Thoracic aorta (tissue), 2 donors: ENCODE data around the gene TRABD2A. TPM values are rescaled to one million over a fixed set of nuclear protein-coding genes. Genes with fewer than 3 reads are reported as not detected.

Source experiments
- ATAC-seq: fragments of 150-250 bp; one replicate; pipeline ENCODE4 v1.8.0; 2017; ENCODE audit warnings: low read depth; ENCODE audit not compliant: insufficient number of reproducible peaks, low FRiP score
- DNase-seq: peaks from one replicate; pipeline ENCODE4 v3.0.0-alpha.2; 2020; ENCODE audit warnings: low spot score
- H3K27ac ChIP-seq, 2 donors: fragments of 200-600 bp; sonication (generic); 1 replicate in 1 of 2; 2 replicates in 1 of 2; pipeline ENCODE4 v1.5.1; 2016; ENCODE audit warnings: mild to moderate bottlenecking in 2 of 2, moderate library complexity in 2 of 2
- H3K27me3 ChIP-seq: fragments of 200-600 bp; sonication (generic); replicated peaks from 2 replicates; pipeline ENCODE4 v1.6.0; 2016; ENCODE audit warnings: mild to moderate bottlenecking; ENCODE audit not compliant: insufficient read depth
- H3K36me3 ChIP-seq: fragments of 200-600 bp; sonication (generic); one replicate; pipeline ENCODE4 v1.5.1; 2016
- H3K4me1 ChIP-seq, 2 donors: fragments of 200-600 bp; sonication (generic); 1 replicate in 1 of 2; 2 replicates in 1 of 2; pipeline versions ENCODE4 v1.5.1 to v1.6.0; 2016; ENCODE audit warnings: low read depth in 2 of 2, mild to moderate bottlenecking in 1 of 2; ENCODE audit not compliant: control insufficient read depth in 1 of 2
- H3K4me3 ChIP-seq: fragments of 200-600 bp; sonication (generic); 2 replicates; pipeline ENCODE4 v1.5.1; 2016; ENCODE audit warnings: mild to moderate bottlenecking
- H3K9me3 ChIP-seq: fragments of 200-600 bp; sonication (generic); 2 replicates; pipeline ENCODE4 v1.5.1; 2016
- total RNA-seq, 2 donors: library from RNA; depleted of rRNA; stranded (reverse); fragments of >200 nt; gene quantifications; one replicate each; pipeline versions ENCODE4 v1.1.0 to v1.2.3, GENCODE V29; 2016
- TF ChIP-seq, protein P1 (sequence below): fragments of 200-600 bp; sonication (generic); IDR thresholded peaks from one replicate; pipeline ENCODE4 v1.5.1; 2019; ENCODE audit warnings: antibody characterized with exemption

Gene TRABD2A
- total RNA-seq, 2 donors from 2014 or later: 0.54 to 1.8 TPM

DNA sequence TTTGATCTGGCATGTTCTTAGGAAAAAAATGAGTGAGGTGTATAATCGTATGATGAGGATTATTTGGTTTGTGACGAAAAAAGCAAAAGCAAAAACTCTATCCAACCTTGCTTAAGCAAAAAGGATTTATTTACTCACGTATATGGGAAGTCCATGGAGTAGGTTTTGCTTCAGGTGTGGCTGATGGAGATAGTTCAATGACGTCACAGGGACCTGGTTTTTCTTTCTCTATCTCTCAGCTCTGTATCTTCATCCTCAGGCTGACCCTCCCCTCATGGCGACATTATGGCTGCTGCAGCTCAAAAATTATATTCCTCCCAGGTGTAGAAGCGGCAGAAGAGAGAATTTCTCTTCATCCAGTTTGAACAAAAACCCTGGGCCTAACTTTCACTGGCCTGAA is 33.5 kb upstream of the TRABD2A start:
- Histone ChIP-seq H3K9me3 (no peaks in the 10 kb centered on the region), H3K27ac (no peak overlapping the region), H3K27me3 (no peaks in the 10 kb centered on the region), H3K36me3 (no peaks in the 10 kb centered on the region), H3K4me3 (no peak overlapping the region), H3K4me1 (no peaks in the 10 kb centered on the region)
- no peak for DNase-seq
- no peak for ATAC-seq
- TF ChIP-seq, protein P1, sequence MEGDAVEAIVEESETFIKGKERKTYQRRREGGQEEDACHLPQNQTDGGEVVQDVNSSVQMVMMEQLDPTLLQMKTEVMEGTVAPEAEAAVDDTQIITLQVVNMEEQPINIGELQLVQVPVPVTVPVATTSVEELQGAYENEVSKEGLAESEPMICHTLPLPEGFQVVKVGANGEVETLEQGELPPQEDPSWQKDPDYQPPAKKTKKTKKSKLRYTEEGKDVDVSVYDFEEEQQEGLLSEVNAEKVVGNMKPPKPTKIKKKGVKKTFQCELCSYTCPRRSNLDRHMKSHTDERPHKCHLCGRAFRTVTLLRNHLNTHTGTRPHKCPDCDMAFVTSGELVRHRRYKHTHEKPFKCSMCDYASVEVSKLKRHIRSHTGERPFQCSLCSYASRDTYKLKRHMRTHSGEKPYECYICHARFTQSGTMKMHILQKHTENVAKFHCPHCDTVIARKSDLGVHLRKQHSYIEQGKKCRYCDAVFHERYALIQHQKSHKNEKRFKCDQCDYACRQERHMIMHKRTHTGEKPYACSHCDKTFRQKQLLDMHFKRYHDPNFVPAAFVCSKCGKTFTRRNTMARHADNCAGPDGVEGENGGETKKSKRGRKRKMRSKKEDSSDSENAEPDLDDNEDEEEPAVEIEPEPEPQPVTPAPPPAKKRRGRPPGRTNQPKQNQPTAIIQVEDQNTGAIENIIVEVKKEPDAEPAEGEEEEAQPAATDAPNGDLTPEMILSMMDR: no peak

- no peaks in the 10 kb centered on the region for H3K27me3 ChIP-seq
- DNase-seq (no peak), ATAC-seq (no peak)
- no peaks in the 10 kb centered on the region for H3K36me3 ChIP-seq
- no peaks in the 10 kb centered on the region for H3K9me3 ChIP-seq
- TF ChIP-seq, protein P1: no peak
- H3K4me1 ChIP-seq: no peaks in the 10 kb centered on the region
- no peak overlapping the region for H3K27ac ChIP-seq
- no peak overlapping the region for H3K4me3 ChIP-seq
These were observed 32.1 kb upstream of the TRABD2A start for GRCh38 chr2:84912984-84913383.

- Histone ChIP-seq H3K27ac (no peak overlapping the region), H3K4me3 (no peak overlapping the region), H3K36me3 (no peaks in the 10 kb centered on the region), H3K4me1 (peaks cover 0 to 12% of the 10 kb centered on the region in 2 donors), H3K27me3 (no peaks in the 10 kb centered on the region), H3K9me3 (no peaks in the 10 kb centered on the region)
- DNase-seq (no peak), ATAC-seq (no peak)
- TF ChIP-seq, protein P1: no peak
These were observed 30.3 kb upstream of the TRABD2A start for GRCh38 chr2:84911135-84911678.

- Histone ChIP-seq H3K27ac (no peak overlapping the region), H3K27me3 (no peaks in the 10 kb centered on the region), H3K36me3 (no peaks in the 10 kb centered on the region), H3K4me1 (peaks cover 0 to 18% of the 10 kb centered on the region in 2 donors), H3K4me3 (no peak overlapping the region), H3K9me3 (no peaks in the 10 kb centered on the region)
- DNase-seq: no peak
- no peak for ATAC-seq
- TF ChIP-seq, protein P1: no peak
These were observed 28.2 kb upstream of the TRABD2A start for GRCh38 chr2:84908948-84909713.

DNA sequence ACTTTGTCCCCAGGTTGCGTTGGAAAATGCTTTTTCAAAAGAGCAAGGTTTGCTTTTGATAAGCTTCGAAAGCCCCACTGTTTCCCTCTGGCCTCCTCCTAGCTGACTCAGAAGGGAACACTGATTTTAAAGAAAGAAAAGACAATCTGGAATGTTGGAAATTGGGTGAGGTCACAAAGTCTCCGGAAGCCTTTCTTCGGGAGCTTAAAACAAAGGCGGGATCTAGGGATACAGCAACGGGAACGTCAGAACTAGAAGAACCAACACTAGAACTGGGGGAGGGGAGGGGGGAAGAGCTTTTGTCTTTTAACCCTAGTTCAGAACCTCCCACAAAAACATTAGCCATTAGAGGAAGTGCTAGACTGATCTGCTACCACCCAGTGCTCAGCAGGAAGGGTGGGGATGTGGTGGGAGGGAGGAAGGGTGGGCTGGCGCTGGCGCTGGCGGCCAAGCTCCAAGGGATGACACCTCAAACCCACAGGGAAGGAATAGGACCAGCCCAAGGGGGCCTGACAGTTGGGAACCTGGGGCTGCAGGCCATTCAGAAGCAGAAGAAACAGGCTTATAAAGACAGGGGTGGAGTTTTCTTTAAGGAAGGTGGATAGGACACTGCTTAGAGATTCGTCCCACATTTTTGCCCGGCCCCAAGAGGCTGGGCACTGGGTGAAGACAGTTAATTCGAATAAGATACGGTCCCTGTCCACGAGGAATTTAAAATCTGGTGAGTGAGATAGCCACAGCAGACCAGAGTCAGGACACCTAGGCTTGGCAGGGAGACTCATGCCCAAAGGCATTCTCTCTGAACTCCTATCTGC is 26.2 kb upstream of the TRABD2A start:
- no peak for DNase-seq
- ATAC-seq: peak; percentile 56
- H3K27me3 ChIP-seq: no peaks in the 10 kb centered on the region
- H3K4me3 ChIP-seq: peak overlapping the region; percentile 97
- H3K9me3 ChIP-seq: no peaks in the 10 kb centered on the region
- peaks cover 0 to 19% of the 10 kb centered on the region in 2 donors for H3K4me1 ChIP-seq
- peak overlapping the region; percentile 83 to 93 for H3K27ac ChIP-seq
- TF ChIP-seq, protein P1: no peak
- no peaks in the 10 kb centered on the region for H3K36me3 ChIP-seq
